ENCODE measurements around the gene TTC21B.

Gene TTC21B

DNA sequence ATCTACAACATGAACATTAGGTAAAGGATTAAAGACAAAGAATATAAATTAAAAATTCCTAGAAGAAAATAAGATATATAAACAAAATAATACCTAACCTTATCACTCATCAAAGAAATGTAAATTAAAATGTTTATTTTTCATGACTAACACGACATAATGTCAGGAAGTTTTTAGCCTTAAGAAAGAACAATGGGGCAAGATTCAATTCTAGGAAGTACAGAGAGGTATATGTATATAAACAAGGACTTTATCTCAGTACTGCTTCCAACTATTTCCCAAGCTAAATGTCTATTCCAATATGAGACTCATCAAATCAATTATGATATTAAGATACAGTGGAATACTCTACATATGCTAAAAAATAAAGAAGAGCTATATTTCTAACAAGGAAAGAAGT lies 44.1 kb downstream of the TTC21B start:
- peaks cover 2% of the 10 kb centered on the region for H3K9me3 ChIP-seq (ENCODE audit: low read length)
- no peak overlapping the region for H3K4me3 ChIP-seq (ENCODE audit: low read length)
- no peaks in the 10 kb centered on the region for H3K27me3 ChIP-seq (ENCODE audit: insufficient read depth, low read length)
- no peak overlapping the region for H2AFZ ChIP-seq (ENCODE audit: low read depth, low read length)
- no peaks in the 10 kb centered on the region for H3K4me1 ChIP-seq (ENCODE audit: insufficient read depth, low read length)
- peaks cover 46% of the 10 kb centered on the region for H3K36me3 ChIP-seq (ENCODE audit: insufficient read depth, low read length)

DNA sequence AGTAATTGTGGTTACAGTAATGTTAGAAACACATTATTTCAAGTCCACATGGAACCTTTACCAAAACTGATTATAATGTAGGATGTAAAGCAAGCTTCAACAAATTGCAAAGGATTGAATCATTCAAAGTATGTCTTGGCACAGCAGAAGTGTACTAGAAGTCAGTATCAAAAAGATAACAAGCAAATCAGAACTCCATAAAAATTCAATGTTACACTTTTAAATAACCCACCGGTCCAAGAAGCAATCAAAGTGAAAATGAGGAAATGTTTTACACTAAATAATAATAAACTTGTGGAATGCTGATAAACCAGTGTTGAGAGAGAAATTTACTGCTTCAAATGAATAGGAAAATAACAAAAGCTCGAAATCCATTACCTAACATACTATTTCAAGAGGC lies 47.7 kb downstream of the TTC21B start:
- Histone ChIP-seq H3K4me3 (ENCODE audit: low read length) (no peak overlapping the region), H3K27me3 (ENCODE audit: insufficient read depth, low read length) (no peaks in the 10 kb centered on the region), H3K36me3 (ENCODE audit: insufficient read depth, low read length) (peaks cover 39% of the 10 kb centered on the region), H3K9me3 (ENCODE audit: low read length) (peaks cover 2% of the 10 kb centered on the region), H3K4me1 (ENCODE audit: insufficient read depth, low read length) (no peaks in the 10 kb centered on the region), H2AFZ (ENCODE audit: low read depth, low read length) (no peak overlapping the region)

DNA sequence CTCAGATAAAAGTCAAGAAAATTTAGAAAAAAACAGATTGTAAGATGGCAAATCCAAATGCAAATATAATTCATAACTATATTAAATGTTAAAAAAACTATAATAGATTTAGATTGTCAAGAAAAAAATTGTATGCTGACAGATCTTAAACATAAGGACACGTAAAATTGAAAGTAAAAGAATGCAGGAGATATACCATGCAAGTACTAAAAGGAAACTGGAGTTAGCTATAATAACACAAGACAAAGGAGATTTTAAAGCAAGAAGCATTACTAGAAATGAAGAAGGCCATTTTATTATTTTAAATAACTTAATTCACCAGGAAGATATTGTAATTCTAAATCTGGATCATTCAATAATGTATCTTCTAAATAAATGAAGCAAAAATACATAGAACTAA lies 48.3 kb downstream of the TTC21B start:
- Histone ChIP-seq H3K36me3 (ENCODE audit: insufficient read depth, low read length) (peaks cover 43% of the 10 kb centered on the region), H3K9me3 (ENCODE audit: low read length) (peaks cover 2% of the 10 kb centered on the region), H3K27me3 (ENCODE audit: insufficient read depth, low read length) (no peaks in the 10 kb centered on the region), H2AFZ (ENCODE audit: low read depth, low read length) (no peak overlapping the region), H3K4me1 (ENCODE audit: insufficient read depth, low read length) (no peaks in the 10 kb centered on the region), H3K4me3 (ENCODE audit: low read length) (no peak overlapping the region)

DNA sequence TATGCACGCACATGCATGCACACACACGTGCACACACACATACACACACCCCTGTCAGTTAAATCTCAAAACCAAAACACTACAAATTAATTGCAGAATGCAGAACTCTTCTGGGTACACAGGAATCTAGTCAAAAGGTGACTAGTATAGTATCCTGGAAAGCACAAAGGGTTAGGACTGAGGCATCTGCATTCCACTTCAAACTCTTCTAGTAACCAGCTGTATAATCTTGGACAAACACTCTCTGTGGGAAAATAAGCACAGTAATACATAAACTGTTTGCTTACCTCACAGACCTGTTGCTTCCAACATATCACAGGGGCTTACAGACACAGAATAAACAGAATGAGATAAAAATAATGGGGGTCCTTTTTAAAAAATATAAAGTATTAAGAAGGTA lies 49.1 kb downstream of the TTC21B start:
- H3K4me3 ChIP-seq (ENCODE audit: low read length), result no peak overlapping the region
- H3K4me1 ChIP-seq (ENCODE audit: insufficient read depth, low read length), result no peaks in the 10 kb centered on the region
- peaks cover 2% of the 10 kb centered on the region for H3K9me3 ChIP-seq (ENCODE audit: low read length)
- H3K36me3 ChIP-seq (ENCODE audit: insufficient read depth, low read length), result peaks cover 50% of the 10 kb centered on the region
- H2AFZ ChIP-seq (ENCODE audit: low read depth, low read length), result no peak overlapping the region
- H3K27me3 ChIP-seq (ENCODE audit: insufficient read depth, low read length), result no peaks in the 10 kb centered on the region

DNA sequence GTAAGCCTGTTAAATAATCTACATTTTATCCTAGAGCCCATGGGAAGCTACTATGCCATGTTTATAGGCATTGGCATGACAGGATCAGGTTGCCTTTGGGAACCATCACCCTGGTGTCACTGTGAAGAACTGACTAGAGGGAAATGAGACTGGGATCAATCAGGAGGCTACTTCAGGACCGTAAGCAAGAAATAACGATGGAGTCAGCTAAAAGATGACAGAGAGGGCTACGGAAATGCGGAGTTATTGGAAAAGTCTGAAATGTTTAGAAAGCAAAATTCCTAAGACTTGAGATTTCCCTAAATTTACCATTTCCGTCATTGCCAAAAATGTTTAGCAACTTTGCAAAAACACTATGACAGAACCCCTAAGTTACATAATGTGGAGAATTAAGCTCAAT lies 50.2 kb downstream of the TTC21B start:
- Histone ChIP-seq H3K27me3 (ENCODE audit: insufficient read depth, low read length) (no peaks in the 10 kb centered on the region), H3K4me3 (ENCODE audit: low read length) (no peak overlapping the region), H3K4me1 (ENCODE audit: insufficient read depth, low read length) (no peaks in the 10 kb centered on the region), H2AFZ (ENCODE audit: low read depth, low read length) (no peak overlapping the region), H3K9me3 (ENCODE audit: low read length) (peaks cover 2% of the 10 kb centered on the region), H3K36me3 (ENCODE audit: insufficient read depth, low read length) (peaks cover 58% of the 10 kb centered on the region)

DNA sequence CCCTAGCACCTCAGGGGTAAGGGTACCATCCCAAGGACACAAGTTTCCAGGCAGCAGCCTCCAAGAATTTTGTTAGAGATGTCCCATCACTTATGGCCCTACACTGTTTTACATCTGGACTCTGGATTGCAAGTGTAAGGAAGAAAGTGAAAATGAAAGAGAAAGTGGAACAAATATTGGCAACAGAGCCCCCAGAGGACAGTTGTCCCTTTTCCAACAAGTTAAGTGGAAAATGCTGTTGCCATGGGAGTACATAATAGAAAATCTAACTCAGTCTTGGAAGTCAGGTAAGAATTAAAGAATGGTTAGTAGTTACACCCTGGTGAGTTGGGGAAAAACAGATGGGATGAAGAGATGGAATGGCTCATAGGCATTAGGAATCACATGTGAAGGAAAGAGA lies 50.6 kb downstream of the TTC21B start:
- H3K4me3 ChIP-seq (ENCODE audit: low read length), result no peak overlapping the region
- peaks cover 4% of the 10 kb centered on the region for H3K4me1 ChIP-seq (ENCODE audit: insufficient read depth, low read length)
- no peaks in the 10 kb centered on the region for H3K27me3 ChIP-seq (ENCODE audit: insufficient read depth, low read length)
- peaks cover 2% of the 10 kb centered on the region for H3K9me3 ChIP-seq (ENCODE audit: low read length)
- H3K36me3 ChIP-seq (ENCODE audit: insufficient read depth, low read length), result peaks cover 61% of the 10 kb centered on the region
- no peak overlapping the region for H2AFZ ChIP-seq (ENCODE audit: low read depth, low read length)

DNA sequence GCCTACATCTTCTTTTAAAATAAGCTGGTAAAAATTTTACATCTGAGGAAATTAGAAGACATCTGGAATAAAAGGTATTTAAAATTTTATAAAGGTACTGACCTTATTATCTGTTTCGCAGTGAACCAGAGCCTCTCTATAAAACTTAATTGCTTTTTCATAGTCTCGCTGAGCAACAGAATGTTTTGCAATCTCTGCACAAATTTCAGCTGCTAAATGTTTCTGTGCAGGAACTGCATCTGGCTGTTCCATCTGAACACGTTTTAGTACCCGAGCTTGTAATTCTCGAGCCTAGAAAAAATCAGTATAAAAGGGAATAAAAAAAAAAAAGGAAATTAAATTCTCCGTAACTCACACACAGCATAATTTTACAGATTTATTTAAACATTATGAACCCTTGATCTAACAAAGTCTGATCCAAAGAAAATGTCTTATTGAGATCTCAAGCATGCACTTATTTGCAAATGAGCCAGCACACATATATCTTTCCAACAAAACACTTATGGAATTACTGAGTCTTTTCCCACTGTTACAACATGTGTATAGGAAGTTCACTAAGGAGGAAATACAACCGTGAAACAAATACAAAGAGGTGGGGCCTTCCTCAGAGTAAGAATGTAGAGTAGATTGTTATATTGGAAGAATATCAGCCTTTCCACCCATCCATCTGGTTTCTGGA lies 51.8 kb downstream of the TTC21B start:
- Histone ChIP-seq H2AFZ (ENCODE audit: low read depth, low read length) (no peak overlapping the region), H3K36me3 (ENCODE audit: insufficient read depth, low read length) (peaks cover 66% of the 10 kb centered on the region), H3K9me3 (ENCODE audit: low read length) (peaks cover 2% of the 10 kb centered on the region), H3K27me3 (ENCODE audit: insufficient read depth, low read length) (no peaks in the 10 kb centered on the region), H3K4me3 (ENCODE audit: low read length) (no peak overlapping the region), H3K4me1 (ENCODE audit: insufficient read depth, low read length) (peaks cover 7% of the 10 kb centered on the region)

DNA sequence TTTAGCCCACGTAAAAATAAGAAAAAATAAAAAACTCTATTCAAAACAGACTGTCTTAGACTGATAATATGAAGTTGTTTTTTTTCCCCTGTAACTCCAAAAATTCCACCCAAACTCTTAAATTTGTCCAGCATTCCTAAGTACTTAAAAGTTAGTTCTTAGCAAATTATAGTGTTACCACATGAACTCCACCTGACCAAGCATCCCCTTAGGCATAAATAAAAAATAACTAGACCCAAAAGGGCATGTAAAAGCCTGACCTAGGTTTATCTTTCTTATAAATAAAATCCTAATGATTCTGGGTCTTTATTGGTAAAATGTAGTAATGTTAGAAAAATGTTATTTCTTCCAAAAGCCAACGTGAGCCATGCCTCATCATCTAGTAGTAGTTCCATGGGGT lies 54.3 kb downstream of the TTC21B start:
- Histone ChIP-seq H3K4me3 (ENCODE audit: low read length) (no peak overlapping the region), H3K36me3 (ENCODE audit: insufficient read depth, low read length) (peaks cover 76% of the 10 kb centered on the region), H3K4me1 (ENCODE audit: insufficient read depth, low read length) (peaks cover 7% of the 10 kb centered on the region)

DNA sequence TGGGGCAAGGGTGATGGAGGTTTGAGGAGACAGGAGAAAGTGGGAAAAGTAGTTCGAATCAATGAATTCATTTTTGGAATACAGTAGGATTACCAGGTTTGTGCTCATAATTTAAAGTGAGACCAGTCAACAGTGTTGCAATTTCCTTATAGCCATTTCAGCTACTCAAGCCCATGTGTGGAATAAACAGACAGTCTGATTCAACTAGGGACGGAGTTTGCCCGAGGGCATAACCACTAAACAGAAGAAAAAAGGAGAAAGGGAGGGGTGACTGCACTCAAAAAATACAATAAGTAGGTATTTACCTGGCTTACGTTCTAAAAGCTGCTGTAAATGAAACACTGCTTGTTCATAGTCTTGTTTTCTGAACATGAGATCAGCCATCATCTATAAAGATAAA lies 55.2 kb downstream of the TTC21B start:
- peaks cover 80% of the 10 kb centered on the region for H3K36me3 ChIP-seq (ENCODE audit: insufficient read depth, low read length)
- no peaks in the 10 kb centered on the region for H3K9me3 ChIP-seq (ENCODE audit: low read length)

More for the DNA sequence above, 54.3 kb downstream of the TTC21B start:
- H3K27me3 ChIP-seq (ENCODE audit: insufficient read depth, low read length), result no peaks in the 10 kb centered on the region
- no peaks in the 10 kb centered on the region for H3K9me3 ChIP-seq (ENCODE audit: low read length)
- no peak overlapping the region for H2AFZ ChIP-seq (ENCODE audit: low read depth, low read length)

DNA sequence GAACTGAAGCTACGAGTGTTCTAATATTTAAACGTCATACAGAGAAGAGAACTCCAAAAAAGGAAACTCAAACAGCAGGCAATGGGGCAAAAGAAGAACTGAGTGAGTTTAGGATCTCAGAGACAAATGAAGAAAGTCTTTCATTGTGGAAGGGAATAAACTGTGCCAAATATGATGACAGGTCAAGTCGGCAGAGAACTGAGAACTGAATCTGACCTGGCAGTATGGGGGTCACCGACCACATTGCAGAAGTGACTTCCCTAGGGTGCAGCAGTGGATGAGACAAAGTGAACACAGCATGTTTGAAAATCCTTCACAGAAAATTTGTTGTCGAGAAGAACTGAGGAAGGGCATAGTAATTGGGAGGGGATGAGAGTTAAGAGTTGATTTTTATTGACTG lies 55.9 kb downstream of the TTC21B start:
- Histone ChIP-seq H3K27me3 (ENCODE audit: insufficient read depth, low read length) (no peaks in the 10 kb centered on the region), H3K4me1 (ENCODE audit: insufficient read depth, low read length) (peaks cover 17% of the 10 kb centered on the region), H3K4me3 (ENCODE audit: low read length) (no peak overlapping the region), H2AFZ (ENCODE audit: low read depth, low read length) (no peak overlapping the region), H3K9me3 (ENCODE audit: low read length) (no peaks in the 10 kb centered on the region), H3K36me3 (ENCODE audit: insufficient read depth, low read length) (peaks cover 79% of the 10 kb centered on the region)

More for the DNA sequence above, 55.2 kb downstream of the TTC21B start:
- Histone ChIP-seq H3K27me3 (ENCODE audit: insufficient read depth, low read length) (no peaks in the 10 kb centered on the region), H2AFZ (ENCODE audit: low read depth, low read length) (no peak overlapping the region), H3K4me1 (ENCODE audit: insufficient read depth, low read length) (peaks cover 14% of the 10 kb centered on the region), H3K4me3 (ENCODE audit: low read length) (no peak overlapping the region)

DNA sequence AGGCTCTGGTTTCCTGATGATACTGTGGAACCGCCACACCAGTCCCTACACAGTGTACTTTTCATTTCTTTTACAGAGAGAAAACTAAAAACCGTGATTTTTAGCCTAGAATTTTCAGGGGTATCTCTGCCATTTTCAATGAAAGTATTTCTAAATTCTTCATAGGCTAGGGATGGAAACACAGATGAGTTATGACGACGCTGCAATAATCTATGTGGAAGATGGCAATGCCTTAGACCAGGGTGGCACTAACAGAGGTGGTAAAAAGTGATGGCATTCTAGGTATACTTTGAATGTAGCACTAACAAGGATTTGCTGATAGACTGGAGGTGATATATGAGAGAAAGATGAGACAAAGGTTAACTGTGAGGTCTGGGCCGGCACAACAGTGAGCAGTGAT lies 56.5 kb downstream of the TTC21B start:
- no peak overlapping the region for H2AFZ ChIP-seq (ENCODE audit: low read depth, low read length)
- H3K9me3 ChIP-seq (ENCODE audit: low read length), result no peaks in the 10 kb centered on the region
- peaks cover 73% of the 10 kb centered on the region for H3K36me3 ChIP-seq (ENCODE audit: insufficient read depth, low read length)
- no peak overlapping the region for H3K4me3 ChIP-seq (ENCODE audit: low read length)
- H3K4me1 ChIP-seq (ENCODE audit: insufficient read depth, low read length), result peaks cover 24% of the 10 kb centered on the region
- no peaks in the 10 kb centered on the region for H3K27me3 ChIP-seq (ENCODE audit: insufficient read depth, low read length)

DNA sequence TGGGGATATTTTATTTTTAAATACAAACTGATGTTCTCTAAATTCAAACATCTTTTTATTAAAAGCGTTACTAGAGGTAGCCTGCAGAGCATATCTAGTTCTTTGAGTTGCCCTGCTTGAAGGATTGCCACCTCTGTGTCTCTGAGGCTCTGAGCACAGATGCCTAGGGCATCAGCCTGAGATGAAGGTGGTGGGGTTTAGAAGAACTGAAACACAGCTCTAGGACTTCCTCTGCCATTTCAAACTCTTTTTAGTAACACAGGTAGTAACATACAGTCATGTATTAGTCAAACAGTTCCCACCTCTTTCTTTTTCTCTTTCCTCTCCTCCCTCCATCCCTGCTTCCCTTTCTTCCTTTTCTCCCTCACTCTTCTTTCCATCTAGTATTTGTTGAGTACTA lies 57.6 kb downstream of the TTC21B start:
- peaks cover 26% of the 10 kb centered on the region for H3K4me1 ChIP-seq (ENCODE audit: insufficient read depth, low read length)

DNA sequence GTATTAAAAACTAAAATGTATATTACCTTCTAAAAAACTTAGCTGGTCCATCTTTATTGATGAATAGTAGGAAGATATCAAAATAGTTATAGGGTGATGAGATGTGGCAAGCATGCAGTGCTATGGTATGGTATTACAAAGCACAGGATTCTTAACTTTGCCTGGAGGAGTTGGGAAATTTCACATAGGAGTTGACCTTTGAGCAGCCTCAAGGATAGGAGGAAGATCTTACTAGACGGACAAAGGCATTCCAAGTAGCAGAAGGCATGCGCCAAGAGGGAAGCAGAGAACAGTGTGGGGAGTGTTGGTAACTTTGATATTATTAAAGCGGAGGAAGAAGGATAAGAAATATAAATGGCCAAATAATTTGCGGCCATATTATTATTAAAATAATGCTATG lies 60.0 kb downstream of the TTC21B start:
- no peak overlapping the region for H3K4me3 ChIP-seq (ENCODE audit: low read length)
- H2AFZ ChIP-seq (ENCODE audit: low read depth, low read length), result no peak overlapping the region
- H3K27me3 ChIP-seq (ENCODE audit: insufficient read depth, low read length), result no peaks in the 10 kb centered on the region
- H3K4me1 ChIP-seq (ENCODE audit: insufficient read depth, low read length), result peaks cover 39% of the 10 kb centered on the region
- no peaks in the 10 kb centered on the region for H3K9me3 ChIP-seq (ENCODE audit: low read length)
- peaks cover 44% of the 10 kb centered on the region for H3K36me3 ChIP-seq (ENCODE audit: insufficient read depth, low read length)

More for the DNA sequence above, 57.6 kb downstream of the TTC21B start:
- Histone ChIP-seq H3K27me3 (ENCODE audit: insufficient read depth, low read length) (no peaks in the 10 kb centered on the region), H3K9me3 (ENCODE audit: low read length) (no peaks in the 10 kb centered on the region), H3K36me3 (ENCODE audit: insufficient read depth, low read length) (peaks cover 63% of the 10 kb centered on the region), H2AFZ (ENCODE audit: low read depth, low read length) (no peak overlapping the region), H3K4me3 (ENCODE audit: low read length) (no peak overlapping the region)

DNA sequence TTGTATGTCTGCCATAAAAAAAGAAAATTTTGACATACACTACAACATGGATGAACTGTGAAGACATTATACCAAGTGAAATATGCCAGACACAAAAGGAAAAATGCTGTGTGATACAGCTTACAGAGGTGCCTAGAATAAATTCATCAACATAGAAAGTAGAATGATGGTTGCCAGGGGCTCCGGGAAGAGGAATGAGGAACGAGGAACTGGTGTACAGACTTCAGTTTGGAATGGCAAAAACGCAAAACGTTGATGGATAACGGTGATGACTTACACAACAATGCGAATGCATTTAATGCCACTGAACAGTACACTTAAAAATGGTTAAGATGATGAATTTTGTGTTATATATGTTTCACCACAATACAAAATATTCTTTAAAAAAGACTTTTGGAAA lies 61.0 kb downstream of the TTC21B start:
- Histone ChIP-seq H2AFZ (ENCODE audit: low read depth, low read length) (no peak overlapping the region), H3K36me3 (ENCODE audit: insufficient read depth, low read length) (peaks cover 33% of the 10 kb centered on the region), H3K4me1 (ENCODE audit: insufficient read depth, low read length) (peaks cover 42% of the 10 kb centered on the region), H3K27me3 (ENCODE audit: insufficient read depth, low read length) (no peaks in the 10 kb centered on the region), H3K9me3 (ENCODE audit: low read length) (no peaks in the 10 kb centered on the region), H3K4me3 (ENCODE audit: low read length) (no peak overlapping the region)

All from neuron (in vitro differentiated cells).